HL-60 (cell line): ENCODE measurements around the gene ZMYND12.
A peak's percentile ranks its signal among the peaks of the same experiment; 100 is the strongest.
"Not testable (repeated sequence)": the region's sequence is repeated elsewhere in the genome, so short reads cannot be mapped to it uniquely, and the experiment has no call there.

Source experiments
- DNase-seq, 2 experiments: peaks; one replicate each; pipeline ENCODE4 v3.0.0-alpha.2; 2010 to 2020; ENCODE audit warnings: low read depth in 1 of 2, low spot score in 1 of 2
- H3K27ac ChIP-seq: fragments of 250-450 bp; sonication (Bioruptor Pico); replicated peaks from 2 replicates; pipeline ENCODE4 v1.5.1; 2020; ENCODE audit warnings: mild to moderate bottlenecking, moderate library complexity
- H3K27me3 ChIP-seq: fragments of 250-450 bp; sonication (Bioruptor Pico); 2 replicates; pipeline ENCODE4 v1.5.1; 2021; ENCODE audit warnings: mild to moderate bottlenecking, moderate library complexity; ENCODE audit not compliant: insufficient read depth, poor library complexity, severe bottlenecking
- H3K4me3 ChIP-seq: replicated peaks from 2 replicates; pipeline ENCODE4 v1.5.1; 2011; ENCODE audit warnings: mild to moderate bottlenecking, control low read depth, low read length; ENCODE audit not compliant: insufficient read depth
- GABPA ChIP-seq: IDR thresholded peaks from 2 replicates; pipeline ENCODE4 v1.6.1; 2012; ENCODE audit warnings: low read depth
- POLR2AphosphoS5 ChIP-seq: IDR thresholded peaks from 2 replicates; pipeline ENCODE4 v1.6.1; 2012; ENCODE audit warnings: low read depth
- SPI1 ChIP-seq: IDR thresholded peaks from 2 replicates; pipeline ENCODE4 v1.6.1; 2012; ENCODE audit warnings: low read depth, mild to moderate bottlenecking, borderline replicate concordance
- long read RNA-seq: library from polyadenylated mRNA; unstranded; transcript quantifications from one replicate; pipeline ENCODE4 v2.0.0, GENCODE V29; 2020
- TF ChIP-seq, protein P1 (sequence below): IDR thresholded peaks from one replicate; pipeline ENCODE4 v1.5.1; 2011; ENCODE audit warnings: low read length, control low read depth, inconsistent platforms; ENCODE audit not compliant: insufficient read depth
- TF ChIP-seq, protein P2 (sequence below): IDR thresholded peaks from 2 replicates; pipeline ENCODE4 v1.6.1; 2012; ENCODE audit warnings: low read depth; ENCODE audit not compliant: insufficient replicate concordance

The ZMYND12 gene, protein sequence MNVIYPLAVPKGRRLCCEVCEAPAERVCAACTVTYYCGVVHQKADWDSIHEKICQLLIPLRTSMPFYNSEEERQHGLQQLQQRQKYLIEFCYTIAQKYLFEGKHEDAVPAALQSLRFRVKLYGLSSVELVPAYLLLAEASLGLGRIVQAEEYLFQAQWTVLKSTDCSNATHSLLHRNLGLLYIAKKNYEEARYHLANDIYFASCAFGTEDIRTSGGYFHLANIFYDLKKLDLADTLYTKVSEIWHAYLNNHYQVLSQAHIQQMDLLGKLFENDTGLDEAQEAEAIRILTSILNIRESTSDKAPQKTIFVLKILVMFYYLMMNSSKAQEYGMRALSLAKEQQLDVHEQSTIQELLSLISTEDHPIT
- long read RNA-seq, transcript ZMYND12-201 (8 exons, 1,775 nt) = major isoform, 7 of 16 reads
- long read RNA-seq, partial matches to known transcripts = 2 of 16 reads
- long read RNA-seq, other reads (novel, unspliced or antisense) = 6 of 16 reads

DNA sequence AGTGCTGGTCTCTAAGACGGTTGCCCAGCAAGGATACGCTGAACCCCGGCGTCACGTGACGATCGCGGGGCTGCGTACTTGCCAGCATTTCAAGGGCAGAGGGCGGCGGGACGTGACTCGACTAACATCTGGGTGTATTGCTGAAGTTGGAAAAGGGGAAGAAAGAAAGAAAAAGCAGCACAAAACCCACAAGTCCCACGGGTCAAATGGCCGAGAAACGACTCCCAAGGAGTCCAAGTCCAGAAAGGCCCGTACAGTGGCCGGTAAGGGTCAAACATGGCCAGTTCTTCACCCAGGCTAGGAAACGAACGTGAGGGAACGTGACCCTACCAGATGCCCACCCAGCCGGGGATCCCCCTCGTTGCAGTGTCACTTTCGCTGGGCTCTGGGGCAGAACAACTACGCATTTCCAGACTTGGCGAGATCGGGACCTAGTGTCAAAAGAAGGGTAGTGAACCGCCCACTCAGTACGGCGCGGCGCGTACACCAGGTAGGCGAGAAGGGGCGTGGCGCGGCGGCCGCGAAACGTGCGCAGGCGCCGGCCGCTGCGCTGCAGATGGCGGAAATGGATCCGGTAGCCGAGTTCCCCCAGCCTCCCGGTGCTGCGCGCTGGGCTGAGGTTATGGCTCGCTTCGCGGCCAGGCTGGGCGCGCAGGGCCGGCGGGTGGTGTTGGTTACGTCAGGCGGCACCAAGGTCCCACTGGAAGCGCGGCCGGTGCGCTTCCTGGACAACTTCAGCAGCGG is at the start of gene ZMYND12, which contains the start of gene PPCS:
ZMYND12 (minus strand) TSS at position 13 of the 744 bp plus-strand sequence. CDS start 25 bp downstream, outside the sequence.
PPCS (plus strand) TSS at position 534 of the 744 bp plus-strand sequence; CDS start at position 557, 23 bp downstream.
- TF ChIP-seq GABPA (no peak), SPI1 (no peak), POLR2AphosphoS5 (peak; percentile 68)
- TF ChIP-seq, protein P1, sequence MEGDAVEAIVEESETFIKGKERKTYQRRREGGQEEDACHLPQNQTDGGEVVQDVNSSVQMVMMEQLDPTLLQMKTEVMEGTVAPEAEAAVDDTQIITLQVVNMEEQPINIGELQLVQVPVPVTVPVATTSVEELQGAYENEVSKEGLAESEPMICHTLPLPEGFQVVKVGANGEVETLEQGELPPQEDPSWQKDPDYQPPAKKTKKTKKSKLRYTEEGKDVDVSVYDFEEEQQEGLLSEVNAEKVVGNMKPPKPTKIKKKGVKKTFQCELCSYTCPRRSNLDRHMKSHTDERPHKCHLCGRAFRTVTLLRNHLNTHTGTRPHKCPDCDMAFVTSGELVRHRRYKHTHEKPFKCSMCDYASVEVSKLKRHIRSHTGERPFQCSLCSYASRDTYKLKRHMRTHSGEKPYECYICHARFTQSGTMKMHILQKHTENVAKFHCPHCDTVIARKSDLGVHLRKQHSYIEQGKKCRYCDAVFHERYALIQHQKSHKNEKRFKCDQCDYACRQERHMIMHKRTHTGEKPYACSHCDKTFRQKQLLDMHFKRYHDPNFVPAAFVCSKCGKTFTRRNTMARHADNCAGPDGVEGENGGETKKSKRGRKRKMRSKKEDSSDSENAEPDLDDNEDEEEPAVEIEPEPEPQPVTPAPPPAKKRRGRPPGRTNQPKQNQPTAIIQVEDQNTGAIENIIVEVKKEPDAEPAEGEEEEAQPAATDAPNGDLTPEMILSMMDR = no peak
- TF ChIP-seq, protein P2, sequence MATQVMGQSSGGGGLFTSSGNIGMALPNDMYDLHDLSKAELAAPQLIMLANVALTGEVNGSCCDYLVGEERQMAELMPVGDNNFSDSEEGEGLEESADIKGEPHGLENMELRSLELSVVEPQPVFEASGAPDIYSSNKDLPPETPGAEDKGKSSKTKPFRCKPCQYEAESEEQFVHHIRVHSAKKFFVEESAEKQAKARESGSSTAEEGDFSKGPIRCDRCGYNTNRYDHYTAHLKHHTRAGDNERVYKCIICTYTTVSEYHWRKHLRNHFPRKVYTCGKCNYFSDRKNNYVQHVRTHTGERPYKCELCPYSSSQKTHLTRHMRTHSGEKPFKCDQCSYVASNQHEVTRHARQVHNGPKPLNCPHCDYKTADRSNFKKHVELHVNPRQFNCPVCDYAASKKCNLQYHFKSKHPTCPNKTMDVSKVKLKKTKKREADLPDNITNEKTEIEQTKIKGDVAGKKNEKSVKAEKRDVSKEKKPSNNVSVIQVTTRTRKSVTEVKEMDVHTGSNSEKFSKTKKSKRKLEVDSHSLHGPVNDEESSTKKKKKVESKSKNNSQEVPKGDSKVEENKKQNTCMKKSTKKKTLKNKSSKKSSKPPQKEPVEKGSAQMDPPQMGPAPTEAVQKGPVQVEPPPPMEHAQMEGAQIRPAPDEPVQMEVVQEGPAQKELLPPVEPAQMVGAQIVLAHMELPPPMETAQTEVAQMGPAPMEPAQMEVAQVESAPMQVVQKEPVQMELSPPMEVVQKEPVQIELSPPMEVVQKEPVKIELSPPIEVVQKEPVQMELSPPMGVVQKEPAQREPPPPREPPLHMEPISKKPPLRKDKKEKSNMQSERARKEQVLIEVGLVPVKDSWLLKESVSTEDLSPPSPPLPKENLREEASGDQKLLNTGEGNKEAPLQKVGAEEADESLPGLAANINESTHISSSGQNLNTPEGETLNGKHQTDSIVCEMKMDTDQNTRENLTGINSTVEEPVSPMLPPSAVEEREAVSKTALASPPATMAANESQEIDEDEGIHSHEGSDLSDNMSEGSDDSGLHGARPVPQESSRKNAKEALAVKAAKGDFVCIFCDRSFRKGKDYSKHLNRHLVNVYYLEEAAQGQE = peak; percentile 17
- peak; percentile 83 to 88 for DNase-seq

DNA sequence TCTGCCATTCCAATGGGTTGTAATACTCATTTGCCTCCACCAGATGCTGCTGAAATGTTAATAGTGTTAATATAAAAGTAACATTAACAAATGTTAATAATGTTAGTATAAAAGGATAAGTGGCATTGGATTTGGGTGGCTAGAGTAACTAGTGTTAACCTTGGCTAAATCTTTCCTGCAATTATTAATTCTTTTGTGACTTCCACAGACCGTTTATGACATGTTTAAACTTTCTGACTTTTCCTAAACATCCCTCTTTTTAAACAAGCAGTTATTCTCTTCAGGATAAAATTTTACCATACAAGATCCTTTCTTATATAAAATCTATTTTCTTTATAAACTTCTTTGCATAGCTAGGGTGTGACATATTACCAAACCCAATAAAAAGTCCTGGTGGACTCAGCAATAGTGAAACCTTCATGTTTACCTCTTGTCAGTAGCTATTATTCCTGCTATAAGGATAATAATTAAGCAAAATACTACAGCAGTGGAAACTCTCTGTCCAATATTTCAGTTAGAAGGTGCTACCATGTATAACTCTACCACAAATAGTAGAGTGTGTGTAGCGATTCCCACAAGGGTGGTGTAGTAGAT is 48.8 kb upstream of the ZMYND12 start:
- no peak for DNase-seq
- TF ChIP-seq SPI1 (no peak), GABPA (no peak), POLR2AphosphoS5 (no peak)
- TF ChIP-seq, protein P1 = no peak
- TF ChIP-seq, protein P2 = no peak
- H3K4me3 ChIP-seq = no peak overlapping the region

More for the DNA sequence above, at the start of gene ZMYND12, which contains the start of gene PPCS:
- Histone ChIP-seq H3K4me3 (peak within 1 kb of the TSS; percentile 64), H3K27ac (peak within 1 kb of the TSS; percentile 98), H3K27me3 (no peaks in the 10 kb centered on the region)

DNA sequence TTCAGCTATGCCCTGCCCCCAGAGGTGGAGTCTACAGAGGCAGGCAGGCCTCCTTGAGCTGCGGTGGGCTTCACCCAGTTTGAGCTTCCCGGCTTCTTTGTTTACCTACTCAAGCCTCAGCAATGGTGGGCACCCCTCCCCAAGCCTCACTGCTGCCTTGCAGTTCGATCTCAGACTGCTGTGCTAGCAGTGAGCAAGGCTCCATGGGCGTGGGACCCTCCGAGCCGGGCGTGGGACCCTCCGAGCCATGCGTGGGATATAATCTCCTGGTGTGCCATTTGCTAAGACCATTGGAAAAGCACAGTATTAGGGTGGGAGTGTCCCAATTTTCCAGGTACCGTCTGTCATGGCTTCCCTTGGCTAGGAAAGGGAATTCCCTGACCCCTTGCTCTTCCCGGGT is 46.2 kb upstream of the ZMYND12 start:
- H3K4me3 ChIP-seq, H3K27ac ChIP-seq, DNase-seq, H3K27me3 ChIP-seq: not testable (repeated sequence)

More for the DNA sequence above, 48.8 kb upstream of the ZMYND12 start:
- Histone ChIP-seq H3K27ac (no peak overlapping the region), H3K27me3 (no peaks in the 10 kb centered on the region)
